K562 (cell line): Measurements from ENCODE around the gene KCTD16. TPM values are rescaled to one million over a fixed set of nuclear protein-coding genes. Genes with fewer than 3 reads are reported as not detected.

Experiments used
- ATAC-seq: fragments of 200-7000 bp; cut with Tn5 transposase; 3 replicates; pipeline ENCODE4 v1.9.1; 2020; ENCODE audit warnings: moderate library complexity
- BruUV-seq: library from RNA; stranded (reverse); fragments of 400-500 nt; replicated peaks from 2 replicates; lab custom pipeline; 2021; lab: Mats Ljungman, UMichigan
- CTCF ChIA-PET: fragments of 300-600 bp; formaldehyde crosslinking; extraction: SDS; loops from one replicate; lab custom pipeline; 2021; ENCODE audit warnings: low intra/inter-chr PET ratio; lab: Yijun Ruan, JAX
- POLR2A ChIA-PET: fragments of 300-600, 350-650 bp; sonication (Branson Sonifier 250); formaldehyde crosslinking; extraction: SDS; loops from one replicate; lab custom pipeline; 2021; ENCODE audit warnings: antibody characterized with exemption, inconsistent platforms; lab: Yijun Ruan, JAX
- DNase-seq, 4 experiments: peaks; one replicate each; pipeline versions ENCODE4 v3.0.0 to v3.0.0-alpha.2; 2011 to 2018; ENCODE audit warnings: low spot score in 3 of 4, mixed read lengths in 3 of 4; ENCODE audit errors: extremely low read depth in 1 of 4
- FAIRE-seq: peaks from 2 replicates; lab custom pipeline; 2011; peaks lifted over from hg19 to GRCh38; lab: Jason Lieb, UNC
- H2AFZ ChIP-seq: 2 replicates; pipeline ENCODE4 v1.6.0; 2011; ENCODE audit warnings: low read depth, low read length, control low read depth, inconsistent platforms
- H3K27ac ChIP-seq: fragments of 200-600 bp; 3 replicates; pipeline ENCODE4 v1.8.0; 2011; ENCODE audit warnings: low read depth, mild to moderate bottlenecking, control low read depth, inconsistent platforms, low read length, moderate library complexity, mixed read lengths; ENCODE audit errors: extremely low read depth
- H3K27me3 ChIP-seq, 2 experiments: fragments of 300-600 bp in 1 of 2; 2 replicates in 1 of 2; 3 replicates in 1 of 2; pipeline versions ENCODE4 v1.6.0 to v1.8.0; 2011; ENCODE audit warnings: inconsistent platforms in 2 of 2, low read length in 2 of 2, mild to moderate bottlenecking in 1 of 2, mixed read lengths in 1 of 2, moderate library complexity in 1 of 2; ENCODE audit not compliant: control insufficient read depth in 2 of 2, insufficient read depth in 2 of 2
- H3K36me3 ChIP-seq: fragments of 300-600 bp; 3 replicates; pipeline ENCODE4 v1.8.0; 2011; ENCODE audit warnings: mild to moderate bottlenecking, low read length, inconsistent platforms; ENCODE audit not compliant: control insufficient read depth, insufficient read depth
- H3K4me1 ChIP-seq, 2 experiments: fragments of 200-600 bp in 1 of 2; replicated peaks in 1 of 2; 2 replicates in 1 of 2; 3 replicates in 1 of 2; pipeline versions ENCODE4 v1.5.1 to v1.8.0; 2011; ENCODE audit warnings: inconsistent platforms in 2 of 2, low read length in 2 of 2, mild to moderate bottlenecking in 1 of 2, mixed read lengths in 1 of 2, moderate library complexity in 1 of 2; ENCODE audit not compliant: control insufficient read depth in 2 of 2, insufficient read depth in 2 of 2
- H3K4me2 ChIP-seq: 2 replicates; pipeline ENCODE4 v1.6.1; 2011; ENCODE audit warnings: low read length, control low read depth, inconsistent platforms, mixed read lengths; ENCODE audit not compliant: insufficient read depth
- H3K4me3 ChIP-seq: fragments of 200-600 bp; sonication (generic), shearing (Covaris generic); 2 replicates; pipeline ENCODE4 v1.5.1; 2016; ENCODE audit warnings: control low read depth, inconsistent platforms
- H3K79me2 ChIP-seq: fragments of 200-600 bp; 3 replicates; pipeline ENCODE4 v1.8.0; 2011; ENCODE audit warnings: low read length, inconsistent platforms; ENCODE audit not compliant: control insufficient read depth, insufficient read depth
- H3K9ac ChIP-seq, 2 experiments: 2 replicates each; pipeline versions ENCODE4 v1.6.0 to v1.6.1; 2011; ENCODE audit warnings: low read depth in 2 of 2, low read length in 2 of 2, control low read depth in 1 of 2, inconsistent platforms in 1 of 2, mild to moderate bottlenecking in 1 of 2, mixed read lengths in 1 of 2; ENCODE audit not compliant: insufficient read depth in 1 of 2
- H3K9me1 ChIP-seq: one replicate; pipeline ENCODE4 v1.6.0; 2011; ENCODE audit warnings: inconsistent platforms, mild to moderate bottlenecking, low read length, moderate library complexity; ENCODE audit not compliant: control insufficient read depth, insufficient read depth
- H3K9me3 ChIP-seq: replicated peaks from 2 replicates; pipeline ENCODE4 v1.5.1; 2011; ENCODE audit warnings: low read depth, low read length, inconsistent platforms; ENCODE audit not compliant: control insufficient read depth, insufficient read depth
- H4K20me1 ChIP-seq: replicated peaks from 2 replicates; pipeline ENCODE4 v1.6.1; 2011; ENCODE audit warnings: low read length, inconsistent platforms, mixed read lengths; ENCODE audit not compliant: control insufficient read depth, insufficient read depth
- CHD2 ChIP-seq: IDR thresholded peaks from 2 replicates; pipeline ENCODE4 v1.6.1; 2011; ENCODE audit warnings: low read depth, low read length
- MTA2 ChIP-seq: fragments of 450-650 bp; IDR thresholded peaks from 2 replicates; pipeline ENCODE4 v1.6.1; 2016; ENCODE audit warnings: low read depth
- RFX7 ChIP-seq: fragments of 250-450 bp; sonication (Bioruptor Pico); IDR thresholded peaks from 2 replicates; pipeline ENCODE4 v1.5.1; 2021; ENCODE audit warnings: mild to moderate bottlenecking
- STAT5B ChIP-seq: fragments of 250-450 bp; sonication (Bioruptor Pico); IDR thresholded peaks from 2 replicates; pipeline ENCODE4 v1.8.0; 2021; ENCODE audit warnings: mild to moderate bottlenecking, inconsistent platforms
- TAF7 ChIP-seq: fragments of 450-650 bp; IDR thresholded peaks from 2 replicates; pipeline ENCODE4 v1.6.1; 2016; ENCODE audit warnings: missing genetic modification characterization, missing compliant biosample characterization
- ZNF445 ChIP-seq: fragments of 250-450 bp; sonication (Bioruptor Pico); IDR thresholded peaks from 2 replicates; pipeline ENCODE4 v1.4.0; 2020; ENCODE audit warnings: low read depth, mild to moderate bottlenecking, moderate library complexity
- ZNF780A ChIP-seq: fragments of 250-450 bp; sonication (Bioruptor Pico); IDR thresholded peaks from 2 replicates; pipeline ENCODE4 v1.5.0; 2021; ENCODE audit warnings: mild to moderate bottlenecking
- WGBS: fragments of 100-300 bp; shearing (Covaris generic); methylation state at CpG from one replicate; pipeline ENCODE4 v1.1.6; 2016; ENCODE audit warnings: low coverage, mixed read lengths; ENCODE audit not compliant: insufficient coverage; ENCODE audit errors: missing lambda C conversion rate; 5-methylcytosine and 5-hydroxymethylcytosine counted together
- in situ Hi-C: fragments of 300-500 bp; cut with MboI; formaldehyde crosslinking; loops from 4 replicates; pipeline ENCODE4 v1.15.0; 2018; ENCODE audit warnings: inconsistent platforms, mixed read lengths
- intact Hi-C: fragments of 100-400 bp; cut with micrococcal nuclease; formaldehyde crosslinking; loops from 2 replicates; pipeline ENCODE4 v1.14.2; 2022
- polyA plus RNA-seq, 8 experiments: library from polyadenylated mRNA; depleted of rRNA in 4 of 8; stranded (reverse) in 5 of 8; unstranded in 3 of 8; fragments of >200 nt; fragmentation: Nextera tagmentation in 2 of 8; fragmentation: Illumina TruSeq in 1 of 8; extraction: Ambion mirVana in 2 of 8; extraction: Trizol in 1 of 8; gene quantifications; 2 replicates each; pipeline versions ENCODE4 v1.2.1 to v1.2.3, GENCODE V29; 2011 to 2014; ENCODE audit warnings: inconsistent platforms in 1 of 8, missing spikeins in 1 of 8
- total RNA-seq, 7 experiments: library from RNA; depleted of rRNA in 6 of 7; stranded (reverse); fragments of >200 nt in 6 of 7; fragmentation: Illumina TruSeq in 2 of 7; extraction: Trizol in 2 of 7; gene quantifications; 2 replicates each; pipeline versions ENCODE4 v1.2.1 to v1.2.3, GENCODE V29; 2011 to 2021; ENCODE audit warnings: low replicate concordance in 1 of 7
- TF ChIP-seq, protein P1 (sequence below), 3 experiments: fragments of 200-800 bp in 1 of 3; sonication (Bioruptor generic) in 1 of 3; sonication (generic) in 1 of 3; formaldehyde crosslinking in 1 of 3; IDR thresholded peaks; 2 replicates each; pipeline versions ENCODE4 v1.6.1 to v1.8.0; 2016 to 2022; ENCODE audit warnings: mild to moderate bottlenecking in 2 of 3, missing compliant biosample characterization in 2 of 3, missing genetic modification characterization in 2 of 3, missing genetic modification reagents in 1 of 3
- TF ChIP-seq, protein P2 (sequence below): fragments of 450-650 bp; formaldehyde crosslinking; IDR thresholded peaks from 2 replicates; pipeline ENCODE4 v1.4.0; 2020; ENCODE audit warnings: mild to moderate bottlenecking, mixed read lengths

KCTD16 gene
- total and polyA plus RNA-seq, 9 of the 15 experiments (the other 6 are each of a cell fraction or from before 2014, with no cell fraction given): 0.04 TPM; not detected in 8

DNA sequence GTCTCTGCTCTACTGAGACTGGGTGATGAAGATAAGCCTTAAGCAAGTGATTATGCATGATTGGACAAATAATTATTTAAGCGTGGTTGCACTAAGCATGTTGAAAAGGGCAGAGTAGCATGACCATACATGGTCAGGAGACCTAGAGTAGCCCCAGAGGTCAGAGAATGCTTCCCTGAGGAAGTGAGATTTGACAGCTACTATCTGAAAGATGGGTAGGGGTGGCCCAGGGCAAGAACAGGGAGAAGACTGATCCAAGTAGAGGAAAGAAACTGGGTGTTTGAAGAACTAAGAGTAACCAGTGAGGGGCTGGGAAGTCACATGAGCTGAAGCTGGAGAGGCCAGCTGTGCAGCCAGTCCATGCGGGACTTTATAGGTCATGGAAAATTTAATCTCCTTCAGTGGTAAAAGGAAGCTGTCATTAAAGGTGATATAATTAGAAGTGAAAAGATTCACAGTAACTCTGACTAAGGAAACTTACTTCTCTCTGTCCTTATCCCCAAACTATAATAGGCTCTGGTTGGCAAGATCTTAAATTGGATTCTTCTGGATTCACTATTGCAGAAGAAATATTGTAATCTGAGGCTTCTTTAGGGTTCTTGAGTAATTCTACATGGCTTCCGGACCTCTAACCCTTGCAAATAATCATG, 35.4 kb upstream of the KCTD16 start (continued):
- TF ChIP-seq, protein P1, sequence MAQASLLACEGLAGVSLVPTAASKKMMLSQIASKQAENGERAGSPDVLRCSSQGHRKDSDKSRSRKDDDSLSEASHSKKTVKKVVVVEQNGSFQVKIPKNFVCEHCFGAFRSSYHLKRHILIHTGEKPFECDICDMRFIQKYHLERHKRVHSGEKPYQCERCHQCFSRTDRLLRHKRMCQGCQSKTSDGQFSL (CRISPR knock-in tag; IDR thresholded peaks at IDR 0.05): no peak
- TF ChIP-seq, protein P1 (tag; IDR thresholded peaks at IDR 0.05): no peak
- TF ChIP-seq TAF7 (tag): no peak
- no peak for TF ChIP-seq CHD2
- TF ChIP-seq ZNF780A (CRISPR knock-in tag): no peak
- TF ChIP-seq RFX7 (CRISPR knock-in tag): no peak
- no peak for TF ChIP-seq MTA2
- no peak for TF ChIP-seq ZNF445

DNA sequence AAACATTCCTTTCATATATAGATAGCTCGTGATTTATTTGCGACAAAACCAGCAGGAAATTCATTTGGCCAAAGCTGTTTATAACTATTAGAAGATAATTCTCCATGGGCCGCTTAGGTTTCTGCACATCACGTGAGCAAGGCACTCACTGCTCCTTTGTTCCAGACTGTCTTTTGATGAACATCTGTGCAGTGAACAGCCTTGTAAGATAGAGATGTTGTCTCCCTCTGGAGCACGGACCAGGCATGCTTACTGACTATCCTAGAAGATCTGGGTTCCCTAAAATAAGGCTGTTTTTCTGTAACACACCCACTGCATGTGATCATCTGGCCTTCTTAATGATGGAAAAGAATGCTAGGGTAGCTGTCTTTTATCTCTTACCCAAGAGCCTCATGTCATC, 31.1 kb upstream of the KCTD16 start:
- no peak for DNase-seq
- CTCF ChIA-PET: no interaction called here
- Histone ChIP-seq H3K4me2 (no peak overlapping the region), H3K9me3 (no peaks in the 10 kb centered on the region), H3K9ac (no peak overlapping the region), H3K4me1 (no peaks in the 10 kb centered on the region), H3K27me3 (no peaks in the 10 kb centered on the region; a peak in 1 of 5 replicates), H3K27ac (no peak overlapping the region), H3K4me3 (no peak overlapping the region), H3K36me3 (no peaks in the 10 kb centered on the region), H4K20me1 (no peaks in the 10 kb centered on the region), H3K9me1 (no peaks in the 10 kb centered on the region), H3K79me2 (no peaks in the 10 kb centered on the region), H2AFZ (no peak overlapping the region)
- no peak; the same call in 2 of the 3 replicates for ATAC-seq
- intact Hi-C loops (no loop called here), in situ Hi-C loops (no loop called here)
- no peak for FAIRE-seq
- no TSS peak for BruUV-seq
- WGBS: 0% methylated on average over 4 of the region's 5 CpGs
- POLR2A ChIA-PET: interaction anchor here (1.6 kb wide), 1 partner anchor 31 kb away, joined by 5 read pairs; the partner anchor contains the start of genes KCTD16 and YIPF5
- no peak for TF ChIP-seq STAT5B (CRISPR knock-in tag)
- TF ChIP-seq, protein P2, sequence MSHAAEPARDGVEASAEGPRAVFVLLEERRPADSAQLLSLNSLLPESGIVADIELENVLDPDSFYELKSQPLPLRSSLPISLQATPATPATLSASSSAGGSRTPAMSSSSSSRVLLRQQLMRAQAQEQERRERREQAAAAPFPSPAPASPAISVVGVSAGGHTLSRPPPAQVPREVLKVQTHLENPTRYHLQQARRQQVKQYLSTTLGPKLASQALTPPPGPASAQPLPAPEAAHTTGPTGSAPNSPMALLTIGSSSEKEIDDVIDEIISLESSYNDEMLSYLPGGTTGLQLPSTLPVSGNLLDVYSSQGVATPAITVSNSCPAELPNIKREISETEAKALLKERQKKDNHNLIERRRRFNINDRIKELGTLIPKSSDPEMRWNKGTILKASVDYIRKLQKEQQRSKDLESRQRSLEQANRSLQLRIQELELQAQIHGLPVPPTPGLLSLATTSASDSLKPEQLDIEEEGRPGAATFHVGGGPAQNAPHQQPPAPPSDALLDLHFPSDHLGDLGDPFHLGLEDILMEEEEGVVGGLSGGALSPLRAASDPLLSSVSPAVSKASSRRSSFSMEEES (CRISPR knock-in tag): peak; percentile 23; the same call in 1 of the 2 replicates
